ENCODE data around the gene BCAS4.

The BCAS4 gene

GRCh38 chr20:50916934-50917333 is 122.1 kb downstream of the BCAS4 start:
- DNase-seq = no peak

GRCh38 chr20:50918403-50918802 is 123.5 kb downstream of the BCAS4 start:
- DNase-seq = no peak

GRCh38 chr20:50919567-50919966 is 124.7 kb downstream of the BCAS4 start:
- DNase-seq = no peak

GRCh38 chr20:50920997-50921396 is 126.1 kb downstream of the BCAS4 start:
- peak; percentile 31 for DNase-seq

- DNase-seq = no peak
These were observed 127.1 kb downstream of the BCAS4 start for GRCh38 chr20:50921803-50922501.

- no peak for DNase-seq
These were observed 129.5 kb downstream of the BCAS4 start for GRCh38 chr20:50924261-50924920.

- no peak for DNase-seq
These were observed 131.7 kb downstream of the BCAS4 start for GRCh38 chr20:50926530-50926929.
